HG02571 (cell line): Measurements from ENCODE around the gene CHST11.

ENCODE experiments used
- ATAC-seq: cut with Tn5 transposase; IDR thresholded peaks from one replicate; pipeline ENCODE4 v1.9.1; 2021; ENCODE audit warnings: mild to moderate bottlenecking, moderate library complexity; ENCODE audit not compliant: unreplicated experiment

CHST11 gene

DNA sequence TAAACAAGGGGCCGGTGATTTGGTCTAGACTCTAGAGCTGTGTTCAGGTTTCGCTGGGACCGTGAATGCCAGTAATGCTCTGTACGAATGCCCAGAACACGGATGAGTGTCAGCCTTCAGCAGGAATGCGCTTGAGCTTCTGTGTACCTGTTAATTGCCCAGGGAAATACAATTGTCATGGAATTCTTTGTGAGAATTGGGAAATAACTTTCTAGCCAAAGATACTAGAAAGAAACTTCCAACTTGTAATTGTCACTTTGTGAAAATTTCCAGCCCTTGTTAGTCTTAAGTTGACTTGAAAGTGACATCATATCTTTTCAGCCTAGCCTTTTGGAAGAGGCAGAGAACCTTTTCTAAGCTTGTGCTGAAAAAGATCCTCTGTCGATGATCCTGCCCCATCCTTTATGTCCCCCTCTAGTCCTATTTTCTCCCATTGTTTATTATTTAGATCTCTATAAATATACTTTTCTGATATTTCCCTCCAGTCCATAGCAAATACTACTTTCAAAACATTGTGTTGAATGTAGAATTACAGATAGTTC is 2.7 kb downstream of the CHST11 start:
- ATAC-seq = no peak

DNA sequence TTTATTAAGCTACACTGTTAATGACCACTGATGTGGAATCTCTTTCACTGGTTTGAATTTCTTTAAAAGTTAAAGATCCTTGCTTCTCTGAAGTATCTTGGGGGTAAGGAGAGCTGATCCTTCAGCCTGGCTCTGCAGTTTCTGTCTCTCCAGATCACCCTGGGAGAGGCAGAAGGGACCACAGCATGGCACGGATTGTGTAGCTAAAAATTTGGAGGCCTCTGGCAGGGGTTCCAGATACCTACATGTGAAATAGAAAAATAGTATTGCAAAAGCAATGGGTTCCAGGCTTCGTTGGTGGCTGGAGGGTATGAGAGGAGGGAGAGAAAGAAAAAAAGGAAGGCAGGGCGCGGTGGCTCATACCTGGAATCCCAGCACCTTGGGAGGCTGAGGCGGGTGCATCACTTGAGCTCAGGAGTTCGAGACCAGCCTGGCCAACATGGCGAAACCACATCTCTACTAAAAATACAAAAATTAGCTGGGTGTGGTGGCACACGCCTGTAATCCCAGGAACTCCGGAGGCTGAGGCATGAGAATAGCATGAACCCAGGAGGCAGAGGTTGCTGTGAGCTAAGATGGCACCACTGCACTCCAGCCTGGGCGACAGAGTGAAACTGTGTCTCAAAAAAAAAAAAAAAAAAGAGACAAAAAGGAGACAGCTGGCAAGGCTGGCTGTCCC is 3.4 kb downstream of the CHST11 start:
- ATAC-seq = no peak

DNA sequence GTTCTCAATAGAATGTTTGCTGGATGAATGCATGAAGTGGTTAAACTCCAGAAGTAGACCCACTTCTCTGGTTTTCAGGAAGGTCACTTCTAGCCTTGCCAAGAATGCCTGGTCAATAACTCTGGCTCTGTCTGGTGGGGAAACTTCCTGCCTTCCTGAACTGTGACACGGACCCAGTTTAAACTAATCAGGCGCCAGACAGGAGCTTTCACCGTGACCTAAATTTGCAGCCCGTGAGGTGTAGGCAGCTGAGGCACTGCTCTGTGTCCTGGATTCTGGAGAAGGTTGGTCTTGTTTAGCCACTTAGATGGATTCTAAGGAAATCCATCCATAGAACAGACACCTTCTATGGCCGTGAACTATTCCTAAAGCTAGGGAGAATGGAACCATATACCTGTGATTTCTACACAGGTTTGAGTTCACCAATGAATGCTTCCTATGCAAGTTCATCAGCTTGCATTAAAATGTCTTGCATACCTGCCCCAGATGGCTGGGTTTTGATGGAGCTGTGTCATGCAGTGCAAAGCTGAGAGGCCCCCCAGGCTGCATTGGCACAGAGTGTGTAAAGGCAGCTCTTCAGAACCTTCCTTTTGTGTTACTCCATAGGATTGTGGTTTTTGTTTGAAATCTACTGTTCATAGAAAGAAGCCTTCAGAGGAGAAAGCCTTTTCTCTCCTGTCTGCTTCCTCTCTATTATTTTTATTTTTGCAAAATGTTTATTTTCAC is 4.4 kb downstream of the CHST11 start:
- no peak for ATAC-seq

DNA sequence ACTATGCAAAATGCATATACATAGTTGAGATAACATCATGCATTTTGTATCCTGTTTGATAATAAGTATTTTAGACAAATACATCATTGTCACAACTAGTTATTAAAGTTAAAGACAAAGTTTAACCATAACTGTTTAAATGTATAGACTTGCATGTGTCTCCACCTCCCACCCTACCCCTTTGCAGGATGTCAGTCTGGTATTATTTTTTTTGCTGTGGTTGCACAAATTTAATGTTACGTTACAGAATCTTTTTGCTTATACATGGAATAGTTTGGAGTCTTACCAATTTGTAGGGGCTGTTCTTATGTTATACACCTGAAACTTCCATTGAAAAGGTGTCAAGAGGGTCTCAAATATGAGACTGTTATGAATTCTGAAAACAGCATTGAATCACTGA is 5.6 kb downstream of the CHST11 start:
- no peak for ATAC-seq

DNA sequence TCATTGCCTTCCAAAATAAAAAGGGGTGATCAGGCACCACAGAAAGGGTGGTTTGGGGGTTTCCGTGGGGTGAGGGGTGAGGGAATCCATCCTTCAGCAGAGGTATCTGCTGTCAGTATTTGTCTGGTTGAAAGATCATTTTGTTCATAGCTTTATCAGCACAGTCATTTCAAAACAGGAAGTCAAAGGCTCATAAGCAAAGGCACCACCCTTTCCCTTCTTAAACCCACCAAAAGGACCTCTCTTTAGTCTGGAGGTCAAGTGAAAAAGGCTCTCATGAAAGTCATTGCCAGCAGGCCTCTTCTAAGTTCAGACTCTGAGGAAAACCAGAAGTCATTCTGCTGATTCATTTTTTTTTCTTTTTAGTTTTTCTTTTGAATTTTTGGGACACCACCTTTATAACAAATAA is 6.2 kb downstream of the CHST11 start:
- no peak for ATAC-seq

DNA sequence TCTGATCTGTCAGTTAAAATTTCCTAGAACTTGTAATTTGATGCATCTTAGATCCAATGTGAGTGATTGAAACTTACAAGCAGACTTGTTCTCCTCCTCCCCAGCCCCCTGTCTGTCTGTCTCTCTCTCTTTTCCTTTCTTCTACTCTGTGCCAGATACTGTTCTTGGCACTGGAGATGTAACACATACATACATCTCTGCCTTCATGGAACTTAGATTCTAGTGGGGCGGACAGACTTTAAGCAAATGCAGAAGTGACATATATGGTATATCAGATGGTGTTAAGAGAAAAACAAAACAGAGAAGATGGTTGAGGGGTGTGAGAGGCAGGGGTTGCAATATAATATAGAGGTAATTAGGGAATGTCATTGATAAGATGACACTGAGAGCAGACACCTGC is 6.6 kb downstream of the CHST11 start:
- ATAC-seq = no peak

DNA sequence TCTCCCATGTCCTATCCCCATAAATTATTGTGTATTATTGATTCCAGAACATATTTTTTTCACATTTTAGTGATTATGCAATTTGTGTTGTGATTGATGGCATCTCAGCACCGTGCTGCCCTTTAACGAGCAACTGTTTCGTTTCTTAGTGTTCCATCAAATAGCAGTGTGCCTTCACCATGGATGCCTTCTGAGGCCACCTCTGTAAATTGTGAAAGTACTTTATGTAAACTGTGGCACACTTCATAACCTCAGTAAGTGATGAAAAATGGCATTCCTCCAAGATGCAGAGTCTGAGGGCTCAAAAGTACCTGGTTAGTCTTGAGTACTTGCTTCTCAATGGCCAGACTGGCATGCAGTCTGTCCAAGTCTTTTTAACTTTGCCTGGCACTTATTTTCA is 8.2 kb downstream of the CHST11 start:
- ATAC-seq = no peak

DNA sequence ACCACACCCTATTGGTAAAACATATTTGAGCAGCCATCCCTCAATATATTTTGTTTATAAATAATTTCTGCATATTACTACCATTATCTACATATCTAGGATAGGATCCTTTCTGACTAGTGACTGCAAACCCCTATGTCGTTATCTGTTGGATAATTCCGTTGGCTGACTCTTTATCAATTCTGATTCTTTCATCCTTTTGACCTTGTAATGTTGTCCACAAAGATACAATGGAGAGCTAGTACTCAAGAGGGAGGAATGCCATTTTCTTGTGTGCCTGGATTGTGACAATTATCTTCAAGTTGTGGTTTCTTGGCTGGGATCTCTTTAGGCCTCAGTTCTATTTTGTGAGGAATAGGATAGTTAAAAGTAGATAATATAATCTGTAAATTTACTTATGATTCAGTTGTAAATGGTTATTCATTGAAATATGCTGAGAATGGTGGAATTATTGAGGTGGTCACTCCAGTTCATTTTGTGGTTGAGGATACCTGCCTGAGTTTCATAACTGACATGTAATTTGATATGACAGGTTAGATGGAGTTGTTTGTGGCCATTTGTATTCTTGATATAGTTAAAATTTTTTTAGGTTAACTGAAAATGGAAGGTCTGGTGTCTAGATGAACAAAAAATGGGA is 10.1 kb downstream of the CHST11 start:
- no peak for ATAC-seq

DNA sequence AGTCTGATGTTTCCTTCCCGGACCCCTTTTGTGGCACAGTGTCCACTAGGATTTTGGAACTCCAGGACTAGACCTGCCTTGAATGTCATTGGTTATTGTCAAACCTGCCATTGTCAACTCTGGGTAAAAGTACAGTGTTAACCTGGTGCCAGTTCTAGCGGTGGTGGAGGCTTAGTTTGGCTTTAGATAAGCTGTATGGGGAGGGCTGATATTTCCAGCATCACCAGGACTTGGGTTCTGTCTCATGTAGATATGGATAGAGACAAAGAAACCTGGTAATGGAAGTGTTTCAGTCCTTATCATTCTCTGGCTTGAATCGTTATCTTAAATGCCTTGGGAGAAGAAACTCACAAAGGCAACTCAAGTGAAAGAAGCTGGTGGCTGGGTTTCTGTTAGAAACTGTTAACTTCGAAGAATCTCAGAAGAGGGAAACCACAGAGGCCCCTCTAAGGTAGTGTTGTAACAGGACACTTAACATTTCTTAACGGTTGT is 10.6 kb downstream of the CHST11 start:
- ATAC-seq = no peak

DNA sequence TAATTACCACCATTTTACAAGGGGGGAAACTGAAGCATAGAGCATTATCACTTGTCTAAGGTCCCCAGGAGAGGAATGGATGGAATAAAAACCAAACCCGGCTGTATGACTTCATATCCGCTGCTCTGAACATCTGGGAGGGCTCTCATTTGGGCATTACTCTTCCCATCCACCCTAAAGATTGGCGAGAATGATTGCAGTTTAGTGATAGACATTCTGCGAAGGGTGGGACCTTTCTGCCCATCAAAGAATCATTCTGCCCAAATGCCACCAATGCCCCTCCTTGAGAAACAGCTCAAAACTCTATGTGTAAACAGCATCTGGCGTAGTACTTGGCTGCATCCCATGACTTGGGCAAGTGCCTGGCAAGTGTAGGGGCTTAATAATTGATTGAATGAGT is 11.6 kb downstream of the CHST11 start:
- no peak for ATAC-seq

DNA sequence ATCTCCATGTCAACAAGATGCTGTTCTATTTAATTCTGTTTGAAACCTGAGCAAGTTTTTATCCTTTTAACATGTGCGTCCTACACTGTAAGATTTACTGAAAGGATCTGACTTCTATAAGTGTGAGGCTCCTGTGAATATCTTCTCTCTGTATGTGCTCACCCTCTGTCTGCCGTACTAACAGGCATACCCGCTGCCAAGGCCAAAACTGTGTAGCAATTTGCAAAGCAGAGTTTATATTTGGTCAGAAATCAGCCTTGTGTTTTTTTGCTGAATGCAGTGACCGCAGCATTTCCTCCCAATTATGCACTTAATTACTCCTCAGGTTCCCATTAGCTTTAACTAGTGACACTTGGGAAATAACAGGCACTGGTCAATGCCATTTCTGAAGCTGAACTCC is 12.3 kb downstream of the CHST11 start:
- no peak for ATAC-seq

DNA sequence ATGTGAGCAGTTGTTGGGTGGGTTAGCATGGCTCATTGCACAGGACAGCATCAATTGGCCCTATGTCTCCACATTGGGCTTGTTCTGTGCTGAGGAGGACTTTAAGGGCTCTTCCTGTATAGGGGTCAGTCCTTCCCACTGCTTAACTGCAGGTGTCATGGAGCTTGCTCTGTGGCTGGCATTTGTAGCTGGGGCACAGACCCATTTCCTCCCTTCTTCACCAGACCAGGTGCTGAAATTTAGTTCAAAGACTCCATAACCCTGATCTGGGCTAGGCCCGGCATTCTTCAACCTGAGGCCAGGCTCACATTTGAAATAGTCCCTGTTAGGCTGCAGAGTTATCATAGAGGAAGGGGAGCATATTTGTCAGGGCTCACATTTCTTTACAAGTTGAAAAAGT is 12.8 kb downstream of the CHST11 start:
- ATAC-seq = no peak

DNA sequence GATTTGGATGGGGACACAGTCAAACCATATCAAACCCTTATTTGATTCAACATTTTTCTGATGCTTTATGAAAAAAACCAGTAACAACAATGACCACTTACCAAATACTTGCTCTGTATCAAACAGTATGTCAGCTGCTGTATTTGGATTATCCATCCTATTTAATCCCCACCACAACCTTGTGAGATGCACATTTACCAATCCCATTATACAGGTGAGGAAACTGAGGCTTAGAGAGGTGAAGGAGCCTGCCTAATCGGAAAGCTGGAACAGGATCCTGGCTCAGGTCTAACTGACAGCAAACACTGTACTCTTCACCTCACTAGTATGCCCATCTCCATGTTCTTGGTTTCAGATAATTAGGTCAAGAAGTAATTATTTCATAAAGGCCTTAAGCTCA is 13.8 kb downstream of the CHST11 start:
- ATAC-seq = no peak

DNA sequence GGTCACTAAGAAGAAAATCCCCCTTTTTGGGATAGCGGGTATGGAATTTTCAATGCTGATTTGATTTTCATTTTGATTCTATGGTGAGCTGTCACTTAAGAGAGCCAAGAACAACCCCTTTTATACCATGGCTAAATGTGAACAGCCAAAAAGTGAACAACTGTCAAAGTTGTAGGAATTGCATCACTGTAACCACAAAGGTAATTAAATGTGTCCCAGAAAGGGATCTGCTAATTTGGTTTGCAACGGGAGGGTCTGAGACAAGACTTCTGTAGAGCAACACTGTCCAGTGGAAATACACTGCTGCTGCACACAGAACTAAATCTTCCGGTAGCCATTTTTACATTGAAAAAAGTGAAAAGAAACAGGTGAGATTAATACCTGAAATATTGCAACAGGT is 14.6 kb downstream of the CHST11 start:
- no peak for ATAC-seq

DNA sequence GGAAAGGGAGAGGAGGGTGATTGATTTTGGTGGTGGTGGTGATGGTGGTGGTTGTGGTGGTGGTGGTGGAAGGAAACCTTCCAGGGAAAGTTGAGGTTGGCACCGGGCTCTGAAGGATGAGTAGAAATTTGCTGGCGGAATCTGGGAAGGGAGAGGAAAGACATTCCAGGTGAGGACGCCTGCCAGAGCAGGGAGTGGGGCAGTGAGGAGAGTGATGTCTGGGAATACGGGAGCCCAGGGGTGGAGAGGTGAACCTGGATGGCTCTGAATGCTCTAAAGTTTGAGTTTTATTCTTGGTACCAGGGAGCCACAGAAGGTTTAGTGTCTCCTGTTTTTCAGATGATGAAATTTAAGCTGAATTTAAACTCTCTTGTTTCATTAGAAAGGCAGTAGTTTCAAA is 16.0 kb downstream of the CHST11 start:
- ATAC-seq = no peak

DNA sequence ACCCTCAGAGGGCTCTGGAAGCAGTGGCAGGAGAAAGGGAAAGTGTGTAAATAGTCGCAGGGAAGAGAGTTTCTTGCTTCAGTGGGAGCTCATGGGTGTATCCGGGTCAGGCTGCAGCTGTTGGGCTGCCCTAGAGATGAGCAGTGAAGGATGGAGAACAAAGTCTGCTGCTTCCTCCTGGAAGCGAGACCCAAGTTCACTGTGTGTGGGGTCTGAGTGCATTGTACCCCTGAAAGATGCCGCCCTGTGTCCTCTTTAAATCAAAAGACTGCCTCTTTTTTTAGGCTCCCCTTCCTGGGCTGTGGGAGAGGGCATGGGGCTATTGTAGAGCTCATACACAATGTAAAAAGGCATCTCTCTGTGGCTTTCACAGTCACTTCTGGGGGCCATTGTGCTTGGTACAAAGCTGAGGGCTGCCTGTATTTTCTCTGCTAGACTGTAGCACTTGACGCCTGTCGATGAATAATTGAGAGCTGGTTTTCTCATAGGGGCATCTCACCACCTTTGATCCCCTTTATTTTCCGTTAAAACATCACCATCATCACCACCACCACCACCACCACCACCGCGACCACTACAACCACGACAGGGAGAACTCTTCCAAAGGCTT is 16.7 kb downstream of the CHST11 start:
- ATAC-seq = no peak

DNA sequence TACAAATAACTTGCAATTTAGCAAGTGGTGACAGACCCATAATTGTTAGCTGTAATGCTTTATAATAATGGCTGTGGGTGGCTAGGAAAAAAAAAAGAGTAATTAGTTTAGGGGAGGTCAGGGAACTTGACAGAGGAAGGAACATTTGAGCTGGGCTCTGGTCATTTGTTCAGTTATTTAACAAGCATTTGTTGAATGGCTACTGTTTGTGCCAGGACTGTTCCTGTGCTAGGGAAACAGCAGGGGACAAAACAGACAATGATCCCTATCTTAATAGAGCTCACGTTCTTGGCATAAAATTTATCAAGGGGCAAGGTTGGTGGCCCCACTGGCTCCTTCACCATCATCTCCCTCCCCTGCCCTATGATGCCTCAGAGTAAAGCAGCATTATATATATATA is 18.5 kb downstream of the CHST11 start:
- no peak for ATAC-seq

DNA sequence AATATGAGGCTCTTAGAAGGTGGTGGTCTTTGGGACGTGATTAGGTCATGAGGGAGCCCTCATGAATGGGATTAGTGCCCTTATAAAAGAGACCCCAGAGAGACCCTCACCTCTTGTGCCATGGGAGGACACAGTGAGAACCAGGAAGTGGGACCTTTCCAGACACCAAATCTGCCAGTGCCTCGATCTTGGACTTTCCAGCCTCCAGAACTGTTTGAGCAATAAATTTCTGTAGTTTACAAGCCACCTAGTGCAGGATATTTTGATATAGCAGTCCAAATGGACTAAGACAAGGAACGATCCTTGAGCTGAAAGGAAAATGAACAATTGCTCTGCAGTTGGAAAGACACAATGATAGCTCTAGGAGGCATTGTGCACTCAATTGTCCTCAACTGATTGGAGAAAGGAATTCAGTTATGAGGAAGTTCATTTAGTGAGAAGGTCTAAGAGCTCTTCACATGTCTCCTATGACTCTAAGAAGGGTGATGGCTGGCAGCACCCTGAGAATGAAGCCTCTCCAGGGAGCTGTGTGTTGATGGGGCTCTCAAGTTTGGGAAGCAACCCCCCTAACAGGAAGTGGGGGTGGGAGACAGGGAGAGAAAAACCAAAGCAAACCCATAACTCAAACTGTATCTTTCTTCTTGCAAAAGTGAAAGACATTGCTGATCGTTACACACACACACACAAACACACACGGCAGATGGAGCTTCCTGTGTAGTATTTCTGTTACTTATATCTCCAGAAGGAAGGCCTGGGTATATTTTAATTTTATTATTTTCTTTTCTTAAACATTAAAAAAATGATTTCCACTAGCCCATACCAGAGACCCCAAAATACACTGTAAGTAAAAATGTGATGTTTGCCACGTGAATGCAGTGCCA is 21.0 kb downstream of the CHST11 start:
- no peak for ATAC-seq

DNA sequence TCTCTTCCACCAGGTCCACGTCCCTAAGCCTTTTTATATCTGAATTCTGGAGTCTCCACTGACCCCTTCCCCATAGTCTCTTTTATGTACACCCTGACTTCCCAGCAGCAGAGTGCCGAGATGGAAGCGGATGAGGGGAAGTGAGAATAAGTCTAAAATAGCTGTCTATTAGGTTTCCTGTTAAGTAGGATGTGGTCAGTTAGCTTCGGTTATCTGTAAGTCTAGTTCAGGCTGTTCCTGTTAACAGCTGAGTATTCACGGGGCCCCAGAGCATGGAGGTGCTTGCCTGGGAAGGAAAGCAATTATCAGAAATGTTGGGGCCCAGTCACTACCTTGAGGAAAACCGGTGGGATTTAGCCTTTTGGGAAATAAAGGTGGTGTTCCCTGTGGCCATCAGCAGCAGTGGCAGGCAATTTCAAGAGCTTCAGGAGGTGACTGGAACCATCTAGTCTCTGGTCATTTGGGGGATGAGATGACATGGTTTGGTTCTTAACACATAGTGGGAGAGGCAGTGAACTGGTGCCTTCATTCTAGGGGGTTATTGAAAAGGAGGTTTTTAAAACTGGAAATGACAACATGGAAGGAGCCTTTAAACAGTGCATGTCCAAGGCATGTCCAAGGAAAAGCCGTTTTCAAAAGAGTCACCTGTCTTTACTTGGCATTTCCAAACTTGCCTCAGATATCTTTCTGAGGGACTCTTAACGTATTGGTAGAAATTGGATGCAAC is 21.8 kb downstream of the CHST11 start:
- peak; percentile 76 for ATAC-seq

DNA sequence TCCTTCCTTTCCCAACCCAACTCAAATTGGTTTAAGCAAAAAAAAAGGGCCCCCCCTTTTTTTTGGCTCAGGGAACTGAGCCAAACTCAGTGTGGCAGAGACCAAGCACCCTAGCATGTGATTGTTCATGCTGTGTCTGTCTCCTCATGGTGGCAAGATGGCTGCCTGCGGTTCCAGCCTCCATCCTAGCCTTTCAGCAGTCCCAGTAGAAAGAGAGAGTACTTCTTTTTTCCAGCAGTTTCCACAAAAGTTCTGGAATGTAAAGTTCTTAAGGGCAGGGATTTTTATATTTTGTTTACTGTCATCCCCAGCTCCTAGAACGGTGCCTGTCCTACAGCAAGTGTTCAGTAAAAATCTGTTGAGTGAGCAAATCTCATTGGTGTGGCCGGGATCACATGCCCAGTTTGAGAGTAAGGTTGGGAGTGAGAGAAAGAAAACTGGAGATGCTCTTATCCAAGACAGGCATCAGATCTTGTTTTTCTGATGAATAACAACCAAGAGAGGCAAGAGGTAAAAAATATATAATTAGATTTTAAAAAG is 22.4 kb downstream of the CHST11 start:
- ATAC-seq = no peak
